Endothelial cell of umbilical vein (primary cell): Measurements from ENCODE around the gene KDM4C. TPM values are rescaled to one million over a fixed set of nuclear protein-coding genes. Genes with fewer than 3 reads are reported as not detected.

Experiments
- BruUV-seq: library from RNA; stranded (reverse); fragments of 400-500 nt; replicated peaks from 2 replicates; lab custom pipeline; 2021; lab: Mats Ljungman, UMichigan
- CTCF ChIA-PET: fragments of 300-600, 350-600 bp; sonication (Branson Sonifier 250); formaldehyde crosslinking; loops from one replicate; lab custom pipeline; 2021; ENCODE audit warnings: antibody characterized with exemption, inconsistent platforms; lab: Charles Lee
- POLR2A ChIA-PET: fragments of 300-600, 350-600 bp; sonication (Branson Sonifier 250); formaldehyde crosslinking; loops from one replicate; lab custom pipeline; 2021; ENCODE audit warnings: antibody characterized with exemption, inconsistent platforms; lab: Charles Lee
- DNase-seq: peaks from one replicate; pipeline ENCODE4 v3.0.0-alpha.2; 2011; ENCODE audit warnings: low read depth, low spot score
- FAIRE-seq: peaks from 2 replicates; lab custom pipeline; 2011; peaks lifted over from hg19 to GRCh38; lab: Jason Lieb, UNC
- H2AFZ ChIP-seq: 2 replicates; pipeline ENCODE4 v1.6.0; 2012; ENCODE audit warnings: low read depth, low read length, control low read depth, inconsistent platforms
- H3K27ac ChIP-seq: 2 replicates; pipeline ENCODE4 v1.5.1; 2011; ENCODE audit warnings: low read depth, mild to moderate bottlenecking, control low read depth, low read length, moderate library complexity; ENCODE audit not compliant: insufficient read depth
- H3K27me3 ChIP-seq, 2 experiments: 2 replicates each; pipeline versions ENCODE4 v1.6.0 to v1.6.1; 2011; ENCODE audit warnings: low read length in 2 of 2, mixed read lengths in 1 of 2; ENCODE audit not compliant: control insufficient read depth in 2 of 2, insufficient read depth in 2 of 2
- H3K36me3 ChIP-seq, 2 experiments: 2 replicates in 1 of 2; 3 replicates in 1 of 2; pipeline ENCODE4 v1.5.1; 2011; ENCODE audit warnings: low read length in 2 of 2, mild to moderate bottlenecking in 1 of 2, moderate library complexity in 1 of 2; ENCODE audit not compliant: control insufficient read depth in 2 of 2, insufficient read depth in 2 of 2; ENCODE audit errors: extremely low read depth in 1 of 2
- H3K4me1 ChIP-seq: 3 replicates; pipeline ENCODE4 v1.5.1; 2011; ENCODE audit warnings: mild to moderate bottlenecking, low read length; ENCODE audit not compliant: control insufficient read depth, insufficient read depth; ENCODE audit errors: extremely low read depth
- H3K4me2 ChIP-seq: 2 replicates; pipeline ENCODE4 v1.6.1; 2011; ENCODE audit warnings: low read length, control low read depth, mixed read lengths; ENCODE audit not compliant: insufficient read depth
- H3K4me3 ChIP-seq, 3 experiments: fragments of 200-600 bp in 1 of 3; sonication (generic), shearing (Covaris generic) in 1 of 3; replicated peaks in 1 of 3; 2 replicates each; pipeline ENCODE4 v1.5.1; 2011 to 2016; ENCODE audit warnings: control low read depth in 3 of 3, low read length in 3 of 3, mild to moderate bottlenecking in 2 of 3, inconsistent platforms in 1 of 3, low read depth in 1 of 3, moderate library complexity in 1 of 3; ENCODE audit not compliant: insufficient read depth in 1 of 3
- H3K79me2 ChIP-seq: 2 replicates; pipeline ENCODE4 v1.6.0; 2012; ENCODE audit warnings: low read length, inconsistent platforms; ENCODE audit not compliant: control insufficient read depth, insufficient read depth
- H3K9ac ChIP-seq: replicated peaks from 2 replicates; pipeline ENCODE3; 2011; ENCODE audit warnings: low read length, control low read depth; ENCODE audit not compliant: insufficient read depth; ENCODE audit errors: extremely low read depth
- H3K9me1 ChIP-seq: replicated peaks from 3 replicates; pipeline ENCODE4 v1.6.0; 2011; ENCODE audit warnings: mild to moderate bottlenecking, low read length; ENCODE audit not compliant: control insufficient read depth, insufficient read depth; ENCODE audit errors: extremely low read depth
- H3K9me3 ChIP-seq: replicated peaks from 2 replicates; pipeline ENCODE4 v1.5.1; 2012; ENCODE audit warnings: low read length, inconsistent platforms; ENCODE audit not compliant: control insufficient read depth, insufficient read depth
- H4K20me1 ChIP-seq: replicated peaks from 2 replicates; pipeline ENCODE3; 2011; ENCODE audit warnings: mild to moderate bottlenecking, low read length; ENCODE audit not compliant: control insufficient read depth, insufficient read depth; ENCODE audit errors: extremely low read depth
- EZH2 ChIP-seq: IDR thresholded peaks from 2 replicates; pipeline ENCODE4 v1.6.1; 2012; ENCODE audit warnings: borderline replicate concordance, low read depth, mild to moderate bottlenecking, moderate library complexity, low read length, inconsistent platforms; ENCODE audit not compliant: severe bottlenecking
- FOS ChIP-seq: IDR thresholded peaks from 2 replicates; pipeline ENCODE4 v1.6.1; 2011; ENCODE audit warnings: mild to moderate bottlenecking, low read length, moderate library complexity, borderline replicate concordance; ENCODE audit not compliant: insufficient read depth
- GATA2 ChIP-seq: IDR thresholded peaks from 2 replicates; pipeline ENCODE4 v1.7.0; 2011; ENCODE audit warnings: low read depth, mild to moderate bottlenecking, moderate library complexity, mixed read lengths, low read length; ENCODE audit not compliant: insufficient read length, insufficient read depth
- JUN ChIP-seq: IDR thresholded peaks from 2 replicates; pipeline ENCODE4 v1.6.1; 2011; ENCODE audit warnings: borderline replicate concordance, low read depth; ENCODE audit not compliant: insufficient read length, insufficient read depth
- MYC ChIP-seq: IDR thresholded peaks from one replicate; pipeline ENCODE4 v1.6.1; 2011; ENCODE audit warnings: mild to moderate bottlenecking, low read depth, low read length
- POLR2A ChIP-seq: IDR thresholded peaks from 2 replicates; pipeline ENCODE4 v1.6.1; 2012; ENCODE audit warnings: low read depth, mild to moderate bottlenecking, control low read depth, low read length
- POLR2AphosphoS5 ChIP-seq: IDR thresholded peaks from 2 replicates; pipeline ENCODE4 v1.6.1; 2012; ENCODE audit warnings: low read depth, mild to moderate bottlenecking, control low read depth, low read length, moderate library complexity; ENCODE audit not compliant: insufficient read depth
- dilution Hi-C: fragments of 300-500 bp; cut with MboI; formaldehyde crosslinking; loops from one replicate; pipeline ENCODE4 v1.15.0; 2019; ENCODE audit warnings: low sequenced_read_pairs; ENCODE audit not compliant: extremely low pct_ligation_motif_present
- intact Hi-C: fragments of 100-400 bp; cut with micrococcal nuclease; formaldehyde crosslinking; loops from one replicate; pipeline ENCODE4 v1.10.0; 2022
- polyA plus RNA-seq, 4 experiments: library from polyadenylated mRNA; depleted of rRNA in 3 of 4; stranded (reverse) in 3 of 4; unstranded in 1 of 4; fragments of >200 nt; gene quantifications; 2 replicates each; pipeline versions ENCODE4 v1.2.1 to v1.2.3, GENCODE V29; 2011 to 2012; ENCODE audit warnings: missing spikeins in 1 of 4
- total RNA-seq: library from RNA; stranded (reverse); gene quantifications from 2 replicates; pipeline ENCODE4 v1.2.3, GENCODE V29; 2021
- TF ChIP-seq, protein P1 (sequence below): IDR thresholded peaks from 2 replicates; pipeline ENCODE4 v1.6.1; 2011; ENCODE audit not compliant: insufficient read depth, insufficient read length
- TF ChIP-seq, protein P2 (sequence below), 2 donors: IDR thresholded peaks; 1 replicate in 1 of 2; 2 replicates in 1 of 2; pipeline ENCODE4 v1.5.1; 2011; ENCODE audit warnings: low read length in 2 of 2, mild to moderate bottlenecking in 2 of 2, moderate library complexity in 2 of 2, control low read depth in 1 of 2, inconsistent platforms in 1 of 2, low read depth in 1 of 2; ENCODE audit not compliant: insufficient read depth in 1 of 2; ENCODE audit errors: extremely low read depth in 1 of 2

The KDM4C gene
- total and polyA plus RNA-seq, 2 donors (not counting 3 experiments of a cell fraction or from before 2014, with no cell fraction given) = 5.4 to 15.0 TPM

DNA sequence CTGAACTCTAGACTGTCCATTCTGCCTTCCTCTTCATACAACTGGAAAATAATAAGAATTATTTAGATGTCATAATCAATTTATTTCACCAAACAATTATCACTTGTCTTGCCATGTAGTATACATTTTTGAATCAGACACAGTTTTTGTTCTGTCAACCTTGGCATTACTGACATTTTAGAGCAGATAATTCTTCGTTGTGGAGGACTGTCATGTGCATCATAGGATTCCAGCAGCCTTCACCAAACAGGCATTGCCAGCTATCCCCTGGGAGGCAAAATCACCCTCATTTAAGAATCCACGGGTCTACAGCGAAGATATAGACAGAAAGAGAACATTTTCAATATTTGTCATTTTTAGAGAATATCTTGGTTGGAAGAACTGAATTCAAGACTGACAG is 293.9 kb downstream of the KDM4C start:
- dilution Hi-C loops = no loop called here
- no peaks in the 10 kb centered on the region for H3K9me3 ChIP-seq
- no peak overlapping the region for H3K4me2 ChIP-seq
- H3K4me3 ChIP-seq = no peak overlapping the region
- no peak for DNase-seq
- H3K36me3 ChIP-seq = no peaks in the 10 kb centered on the region
- no peaks in the 10 kb centered on the region for H3K27me3 ChIP-seq
- ChIA-PET CTCF (interaction anchor here (1.1 to 4.8 kb wide), 11 partner anchors 10 to 1844 kb away, joined by 3 to 83 read pairs (median 9); no protein-coding TSS in a partner anchor), POLR2A (no interaction called here)
- H4K20me1 ChIP-seq = no peaks in the 10 kb centered on the region
- H3K9ac ChIP-seq = no peak overlapping the region
- TF ChIP-seq POLR2AphosphoS5 (no peak), JUN (no peak), POLR2A (no peak), EZH2 (no peak), MYC (no peak), GATA2 (no peak), FOS (no peak)
- TF ChIP-seq, protein P1, sequence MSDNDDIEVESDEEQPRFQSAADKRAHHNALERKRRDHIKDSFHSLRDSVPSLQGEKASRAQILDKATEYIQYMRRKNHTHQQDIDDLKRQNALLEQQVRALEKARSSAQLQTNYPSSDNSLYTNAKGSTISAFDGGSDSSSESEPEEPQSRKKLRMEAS = no peak
- TF ChIP-seq, protein P2, sequence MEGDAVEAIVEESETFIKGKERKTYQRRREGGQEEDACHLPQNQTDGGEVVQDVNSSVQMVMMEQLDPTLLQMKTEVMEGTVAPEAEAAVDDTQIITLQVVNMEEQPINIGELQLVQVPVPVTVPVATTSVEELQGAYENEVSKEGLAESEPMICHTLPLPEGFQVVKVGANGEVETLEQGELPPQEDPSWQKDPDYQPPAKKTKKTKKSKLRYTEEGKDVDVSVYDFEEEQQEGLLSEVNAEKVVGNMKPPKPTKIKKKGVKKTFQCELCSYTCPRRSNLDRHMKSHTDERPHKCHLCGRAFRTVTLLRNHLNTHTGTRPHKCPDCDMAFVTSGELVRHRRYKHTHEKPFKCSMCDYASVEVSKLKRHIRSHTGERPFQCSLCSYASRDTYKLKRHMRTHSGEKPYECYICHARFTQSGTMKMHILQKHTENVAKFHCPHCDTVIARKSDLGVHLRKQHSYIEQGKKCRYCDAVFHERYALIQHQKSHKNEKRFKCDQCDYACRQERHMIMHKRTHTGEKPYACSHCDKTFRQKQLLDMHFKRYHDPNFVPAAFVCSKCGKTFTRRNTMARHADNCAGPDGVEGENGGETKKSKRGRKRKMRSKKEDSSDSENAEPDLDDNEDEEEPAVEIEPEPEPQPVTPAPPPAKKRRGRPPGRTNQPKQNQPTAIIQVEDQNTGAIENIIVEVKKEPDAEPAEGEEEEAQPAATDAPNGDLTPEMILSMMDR (IDR thresholded peaks at IDR 0.05; ENCODE audit: extremely low read depth in 1 of 2, insufficient read depth in 1 of 2, low read depth in 1 of 2, low read length in 2 of 2) = no peak
- H3K4me1 ChIP-seq = no peaks in the 10 kb centered on the region
- no TSS peak for BruUV-seq
- H3K9me1 ChIP-seq = peaks cover 3% of the 10 kb centered on the region
- no peak overlapping the region for H3K27ac ChIP-seq
- FAIRE-seq = no peak
- no peaks in the 10 kb centered on the region for H3K79me2 ChIP-seq
- intact Hi-C loops = loop anchor here (1.0 kb wide), 5 partner anchors 135 to 519 kb away; no protein-coding TSS in a partner anchor
- H2AFZ ChIP-seq = no peak overlapping the region
